K562 (cell line): ENCODE data around the gene ELOVL1. TPM values are rescaled to one million over a fixed set of nuclear protein-coding genes. Genes with fewer than 3 reads are reported as not detected.

Source experiments
- CBFA2T2 ChIP-seq: fragments of 450-650 bp; conservative IDR thresholded peaks from 2 replicates; pipeline ENCODE4 v1.6.1; 2017; ENCODE audit warnings: mild to moderate bottlenecking
- DIDO1 ChIP-seq: fragments of 450-650 bp; IDR thresholded peaks from 2 replicates; pipeline ENCODE4 v1.6.1; 2016; ENCODE audit warnings: low read depth, missing biosample characterization, missing genetic modification characterization
- ESRRA ChIP-seq: fragments of 450-650 bp; IDR thresholded peaks from 2 replicates; pipeline ENCODE4 v1.6.1; 2014; ENCODE audit warnings: low read depth, mild to moderate bottlenecking, moderate library complexity, borderline replicate concordance
- FOXK1 ChIP-seq: sonication (generic); formaldehyde crosslinking; IDR thresholded peaks from 2 replicates; pipeline ENCODE4 v1.8.0; 2022; ENCODE audit warnings: missing genetic modification reagents, mild to moderate bottlenecking, borderline replicate concordance
- FOXM1 ChIP-seq, 2 experiments: fragments of 450-650 bp in 1 of 2; sonication (generic) in 1 of 2; formaldehyde crosslinking in 1 of 2; IDR thresholded peaks; 2 replicates each; pipeline versions ENCODE4 v1.6.1 to v1.9.0; 2017 to 2022; ENCODE audit warnings: low read depth in 2 of 2, mild to moderate bottlenecking in 2 of 2, missing genetic modification reagents in 1 of 2, moderate library complexity in 1 of 2
- HDAC2 ChIP-seq: fragments of 450-650 bp; IDR thresholded peaks from 2 replicates; pipeline ENCODE4 v1.6.1; 2016; ENCODE audit warnings: mild to moderate bottlenecking
- HDGF ChIP-seq: fragments of 450-650 bp; IDR thresholded peaks from 2 replicates; pipeline ENCODE4 v1.6.1; 2016
- MBD2 ChIP-seq: sonication (generic); IDR thresholded peaks from 2 replicates; pipeline ENCODE4 v1.6.1; 2016; ENCODE audit warnings: low read depth, borderline replicate concordance
- MIER1 ChIP-seq: fragments of 450-650 bp; IDR thresholded peaks from 2 replicates; pipeline ENCODE4 v1.6.1; 2016; ENCODE audit warnings: antibody characterized with exemption, mild to moderate bottlenecking, low read depth
- NFRKB ChIP-seq: fragments of 450-650 bp; IDR thresholded peaks from 2 replicates; pipeline ENCODE4 v1.6.1; 2016; ENCODE audit warnings: low read depth
- NR1H2 ChIP-seq: sonication (generic); formaldehyde crosslinking; IDR thresholded peaks from 2 replicates; pipeline ENCODE4 v1.4.0; 2020; ENCODE audit warnings: mild to moderate bottlenecking, missing genetic modification reagents
- POLR3G ChIP-seq: IDR thresholded peaks from 2 replicates; pipeline ENCODE4 v1.6.1; 2011; ENCODE audit not compliant: insufficient read length, insufficient replicate concordance; ENCODE audit errors: extremely low read depth
- STAT5B ChIP-seq: fragments of 250-450 bp; sonication (Bioruptor Pico); IDR thresholded peaks from 2 replicates; pipeline ENCODE4 v1.8.0; 2021; ENCODE audit warnings: mild to moderate bottlenecking, inconsistent platforms
- VEZF1 ChIP-seq: fragments of 200-800 bp; sonication (Bioruptor generic); IDR thresholded peaks from 2 replicates; pipeline ENCODE4 v1.6.1; 2017; ENCODE audit warnings: missing genetic modification characterization, missing compliant biosample characterization
- WHSC1 ChIP-seq: IDR thresholded peaks from one replicate; pipeline ENCODE4 v1.6.1; 2012; ENCODE audit warnings: low read length, control low read depth, inconsistent platforms
- ZBED1 ChIP-seq: IDR thresholded peaks from 2 replicates; pipeline ENCODE4 v1.6.1; 2014
- ZFP91 ChIP-seq: sonication (generic); formaldehyde crosslinking; IDR thresholded peaks from 2 replicates; pipeline ENCODE4 v1.8.0; 2022; ENCODE audit warnings: mild to moderate bottlenecking, missing genetic modification reagents
- ZNF239 ChIP-seq: fragments of 250-450 bp; sonication (Bioruptor Pico); IDR thresholded peaks from 2 replicates; pipeline ENCODE4 v1.4.0; 2020; ENCODE audit warnings: mild to moderate bottlenecking
- ZNF395 ChIP-seq: fragments of 200-800 bp; sonication (Bioruptor generic); IDR thresholded peaks from 2 replicates; pipeline ENCODE4 v1.6.1; 2017; ENCODE audit warnings: missing genetic modification characterization, missing compliant biosample characterization
- ZNF398 ChIP-seq: fragments of 250-450 bp; sonication (Bioruptor Pico); IDR thresholded peaks from 2 replicates; pipeline ENCODE4 v1.8.0; 2021; ENCODE audit warnings: moderate library complexity, mild to moderate bottlenecking, inconsistent platforms
- ZNF584 ChIP-seq: fragments of 200-800 bp; sonication (Bioruptor generic); IDR thresholded peaks from 2 replicates; pipeline ENCODE4 v1.6.1; 2016; ENCODE audit warnings: low read depth, mild to moderate bottlenecking, missing genetic modification characterization, missing compliant biosample characterization
- ZSCAN29 ChIP-seq: fragments of 450-650 bp; IDR thresholded peaks from 2 replicates; pipeline ENCODE4 v1.6.1; 2017
- polyA plus RNA-seq, 8 experiments: library from polyadenylated mRNA; depleted of rRNA in 4 of 8; stranded (reverse) in 5 of 8; unstranded in 3 of 8; fragments of >200 nt; fragmentation: Nextera tagmentation in 2 of 8; fragmentation: Illumina TruSeq in 1 of 8; extraction: Ambion mirVana in 2 of 8; extraction: Trizol in 1 of 8; gene quantifications; 2 replicates each; pipeline versions ENCODE4 v1.2.1 to v1.2.3, GENCODE V29; 2011 to 2014; ENCODE audit warnings: inconsistent platforms in 1 of 8, missing spikeins in 1 of 8
- total RNA-seq, 7 experiments: library from RNA; depleted of rRNA in 6 of 7; stranded (reverse); fragments of >200 nt in 6 of 7; fragmentation: Illumina TruSeq in 2 of 7; extraction: Trizol in 2 of 7; gene quantifications; 2 replicates each; pipeline versions ENCODE4 v1.2.1 to v1.2.3, GENCODE V29; 2011 to 2021; ENCODE audit warnings: low replicate concordance in 1 of 7
- TF ChIP-seq, protein P1 (sequence below): sonication (generic); formaldehyde crosslinking; IDR thresholded peaks from 2 replicates; pipeline ENCODE4 v1.9.0; 2022; ENCODE audit warnings: mild to moderate bottlenecking, missing genetic modification reagents

The ELOVL1 gene
- total and polyA plus RNA-seq, 9 of the 15 experiments (the other 6 are each of a cell fraction or from before 2014, with no cell fraction given): 51.0 to 157 (median 70.3) TPM

- TF ChIP-seq ZNF395 (CRISPR knock-in tag) (peak; percentile 60; the same call in 1 of the 2 replicates), MBD2 (no peak), NR1H2 (no peak), ESRRA (no peak), VEZF1 (CRISPR knock-in tag) (0 out of 2 replicates have a peak, but pooled peaks have one; percentile 27), ZSCAN29 (no peak), STAT5B (CRISPR knock-in tag) (no peak), ZNF239 (no peak), MIER1 (no peak), ZFP91 (CRISPR knock-in tag) (no peak), FOXM1 (IDR thresholded peaks at IDR 0.05; ENCODE audit: low read depth) (peak; percentile 73), FOXM1 (CRISPR knock-in tag; IDR thresholded peaks at IDR 0.05; ENCODE audit: low read depth) (no peak), WHSC1 (no peak), DIDO1 (tag) (0 out of 2 replicates have a peak, but pooled peaks have one; percentile 22), ZNF398 (CRISPR knock-in tag) (no peak), ZBED1 (no peak), POLR3G (no peak), NFRKB (no peak), HDAC2 (0 out of 2 replicates have a peak, but pooled peaks have one; percentile 48), ZNF584 (CRISPR knock-in tag) (no peak), HDGF (no peak), CBFA2T2 (peak; percentile 95), FOXK1 (no peak)
- TF ChIP-seq, protein P1, sequence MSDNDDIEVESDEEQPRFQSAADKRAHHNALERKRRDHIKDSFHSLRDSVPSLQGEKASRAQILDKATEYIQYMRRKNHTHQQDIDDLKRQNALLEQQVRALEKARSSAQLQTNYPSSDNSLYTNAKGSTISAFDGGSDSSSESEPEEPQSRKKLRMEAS: no peak
Observed at GRCh38 chr1:43402089-43402865, 34.5 kb upstream of the ELOVL1 start (continued).
